A549 (cell line): ENCODE measurements around the gene ATP11A. TPM values are rescaled to one million over a fixed set of nuclear protein-coding genes. Genes with fewer than 3 reads are reported as not detected.

Experiments
- ATAC-seq, 2 experiments: fragments of 200-7000 bp in 1 of 2; fragments of >200 bp in 1 of 2; cut with Nextera tagmentation in 1 of 2; cut with Tn5 transposase in 1 of 2; 3 replicates each; pipeline versions ENCODE4 v1.8.0 to v1.9.1; 2018 to 2020; ENCODE audit warnings: mild to moderate bottlenecking in 1 of 2, moderate library complexity in 1 of 2
- CTCF ChIA-PET: fragments of 300-600 bp; sonication (Branson Sonifier 250); formaldehyde crosslinking; extraction: SDS; loops from one replicate; lab custom pipeline; 2021; ENCODE audit warnings: antibody characterized with exemption, inconsistent platforms; lab: Yijun Ruan, JAX
- POLR2A ChIA-PET: fragments of 350-600 bp; formaldehyde crosslinking; extraction: SDS; loops from one replicate; lab custom pipeline; 2021; ENCODE audit warnings: antibody characterized with exemption, inconsistent platforms; lab: Yijun Ruan, JAX
- DNase-seq, 2 experiments: peaks; one replicate each; pipeline versions ENCODE4 v3.0.0 to v3.0.0-alpha.2; 2011 to 2016; ENCODE audit warnings: low read depth in 1 of 2, low spot score in 1 of 2
- FAIRE-seq: peaks from 2 replicates; lab custom pipeline; 2011; peaks lifted over from hg19 to GRCh38; lab: Jason Lieb, UNC
- H3K27ac ChIP-seq, 2 experiments: fragments of >200 bp; sonication (Bioruptor Twin); formaldehyde crosslinking; 3 replicates each; pipeline ENCODE4 v1.5.1; 2016 to 2017
- H3K4me1 ChIP-seq: fragments of >200 bp; sonication (Bioruptor Twin); formaldehyde crosslinking; 3 replicates; pipeline ENCODE4 v1.6.1; 2016
- H3K4me2 ChIP-seq: fragments of >200 bp; sonication (Bioruptor Twin); formaldehyde crosslinking; 3 replicates; pipeline ENCODE4 v1.6.1; 2016
- H3K4me3 ChIP-seq: fragments of >200 bp; sonication (Bioruptor Twin); formaldehyde crosslinking; 3 replicates; pipeline ENCODE4 v1.5.1; 2016
- H3K9me3 ChIP-seq: fragments of >200 bp; sonication (Bioruptor Twin); formaldehyde crosslinking; 3 replicates; pipeline ENCODE4 v1.6.1; 2016
- CBX2 ChIP-seq: fragments of 200-600 bp; sonication (generic); IDR thresholded peaks from 2 replicates; pipeline ENCODE4 v1.6.1; 2016; ENCODE audit warnings: low read depth, mild to moderate bottlenecking, borderline replicate concordance
- CBX8 ChIP-seq: fragments of 200-600 bp; sonication (generic); IDR thresholded peaks from 2 replicates; pipeline ENCODE4 v1.6.1; 2016
- CEBPB ChIP-seq, 2 experiments: fragments of >200 bp in 1 of 2; sonication (Bioruptor Twin) in 1 of 2; formaldehyde crosslinking in 1 of 2; IDR thresholded peaks; 2 replicates each; pipeline ENCODE4 v1.6.1; 2012 to 2016
- CHD4 ChIP-seq: fragments of 200-600 bp; sonication (generic); IDR thresholded peaks from 2 replicates; pipeline ENCODE4 v1.6.1; 2016; ENCODE audit warnings: antibody characterized with exemption, mild to moderate bottlenecking, borderline replicate concordance
- EHF ChIP-seq: fragments of 250-450 bp; sonication (Bioruptor Pico); IDR thresholded peaks from 2 replicates; pipeline ENCODE4 v1.5.0; 2020; ENCODE audit warnings: mild to moderate bottlenecking
- EHMT2 ChIP-seq: fragments of 200-600 bp; sonication (generic); IDR thresholded peaks from 2 replicates; pipeline ENCODE4 v1.6.1; 2016; ENCODE audit warnings: antibody characterized with exemption, low read depth, mild to moderate bottlenecking, moderate library complexity
- ESRRA ChIP-seq: fragments of 150-350 bp; IDR thresholded peaks from 2 replicates; pipeline ENCODE4 v1.6.1; 2014; ENCODE audit warnings: mild to moderate bottlenecking, low read length, borderline replicate concordance
- FOSB ChIP-seq: fragments of 250-450 bp; sonication (Bioruptor Pico); IDR thresholded peaks from 2 replicates; pipeline ENCODE4 v1.5.0; 2020; ENCODE audit warnings: mild to moderate bottlenecking, moderate library complexity
- FOSL2 ChIP-seq, 2 experiments: fragments of 450-650 bp in 1 of 2; fragments of >200 bp in 1 of 2; sonication (Bioruptor Twin) in 1 of 2; formaldehyde crosslinking; IDR thresholded peaks; 2 replicates each; pipeline versions ENCODE4 v1.5.0 to v1.6.1; 2016 to 2020; ENCODE audit warnings: mild to moderate bottlenecking in 1 of 2, moderate library complexity in 1 of 2
- GATA3 ChIP-seq: IDR thresholded peaks from 2 replicates; pipeline ENCODE4 v1.6.1; 2012; ENCODE audit warnings: borderline replicate concordance
- HDAC2 ChIP-seq: fragments of 200-600 bp; sonication (generic); IDR thresholded peaks from 2 replicates; pipeline ENCODE4 v1.6.1; 2016
- HOXB5 ChIP-seq: fragments of 250-450 bp; sonication (Bioruptor Pico); IDR thresholded peaks from 2 replicates; pipeline ENCODE4 v1.5.0; 2020; ENCODE audit warnings: mild to moderate bottlenecking, moderate library complexity
- KDM5A ChIP-seq: fragments of 200-600 bp; sonication (generic); IDR thresholded peaks from 2 replicates; pipeline ENCODE4 v1.6.1; 2016; ENCODE audit warnings: antibody characterized with exemption, mild to moderate bottlenecking
- MAZ ChIP-seq: fragments of 150-350 bp; IDR thresholded peaks from 2 replicates; pipeline ENCODE4 v1.6.1; 2014; ENCODE audit warnings: antibody characterized with exemption, low read depth, low read length, borderline replicate concordance
- MYC ChIP-seq: IDR thresholded peaks from 2 replicates; pipeline ENCODE4 v1.6.1; 2012; ENCODE audit warnings: mild to moderate bottlenecking, inconsistent platforms, low read length, improper control_type of control experiment, borderline replicate concordance
- NPAS2 ChIP-seq: fragments of 250-450 bp; sonication (Bioruptor Pico); IDR thresholded peaks from 2 replicates; pipeline ENCODE4 v1.8.0; 2022; ENCODE audit warnings: mild to moderate bottlenecking, moderate library complexity, borderline replicate concordance
- RAD21 ChIP-seq, 2 experiments: fragments of >200 bp in 1 of 2; sonication (Bioruptor Twin) in 1 of 2; formaldehyde crosslinking in 1 of 2; IDR thresholded peaks in 1 of 2; conservative IDR thresholded peaks in 1 of 2; 2 replicates in 1 of 2; 3 replicates in 1 of 2; pipeline ENCODE4 v1.6.1; 2012 to 2018; ENCODE audit warnings: inconsistent platforms in 1 of 2
- RARB ChIP-seq: fragments of 250-450 bp; sonication (Bioruptor Pico); IDR thresholded peaks from 2 replicates; pipeline ENCODE4 v1.8.0; 2021; ENCODE audit warnings: mild to moderate bottlenecking, moderate library complexity
- SMC3 ChIP-seq: fragments of >200 bp; sonication (Bioruptor Twin); formaldehyde crosslinking; IDR thresholded peaks from 3 replicates; pipeline ENCODE4 v1.6.1; 2018; ENCODE audit warnings: inconsistent platforms
- SREBF2 ChIP-seq: fragments of 450-650 bp; IDR thresholded peaks from 2 replicates; pipeline ENCODE4 v1.6.1; 2014; ENCODE audit warnings: mild to moderate bottlenecking, moderate library complexity
- TFCP2L1 ChIP-seq: fragments of 250-450 bp; sonication (Bioruptor Pico); IDR thresholded peaks from 2 replicates; pipeline ENCODE4 v1.5.0; 2021; ENCODE audit warnings: mild to moderate bottlenecking
- TP53 ChIP-seq: fragments of 250-450 bp; sonication (Bioruptor Pico); IDR thresholded peaks from 2 replicates; pipeline ENCODE4 v1.5.0; 2021; ENCODE audit warnings: mild to moderate bottlenecking, moderate library complexity
- ZC3H11A ChIP-seq: fragments of 450-650 bp; IDR thresholded peaks from 2 replicates; pipeline ENCODE4 v1.6.1; 2014; ENCODE audit warnings: antibody characterized with exemption, mild to moderate bottlenecking
- ZFP36 ChIP-seq: fragments of 450-650 bp; IDR thresholded peaks from 2 replicates; pipeline ENCODE4 v1.6.1; 2014; ENCODE audit warnings: borderline replicate concordance; ENCODE audit not compliant: partially characterized antibody
- ZSCAN20 ChIP-seq: fragments of 250-450 bp; sonication (Bioruptor Pico); IDR thresholded peaks from 2 replicates; pipeline ENCODE4 v1.8.0; 2022; ENCODE audit warnings: mild to moderate bottlenecking, moderate library complexity
- WGBS: methylation state at CpG from one replicate; pipeline ENCODE4 v1.1.6; 2017; ENCODE audit errors: missing lambda C conversion rate; 5-methylcytosine and 5-hydroxymethylcytosine counted together
- polyA plus RNA-seq, 4 experiments: library from polyadenylated mRNA; depleted of rRNA in 3 of 4; stranded (reverse); fragments of >200 nt; fragmentation: RNase III in 1 of 4; extraction: RNeasy Plus Mini Kit Qiagen cat#74134 plus additional on column Dnase treatment in 1 of 4; gene quantifications; 2 replicates in 3 of 4; 3 replicates in 1 of 4; pipeline ENCODE4 v1.2.3, GENCODE V29; 2011 to 2017
- TF ChIP-seq, protein P1 (sequence below): fragments of 200-600 bp; sonication (generic); IDR thresholded peaks from 2 replicates; pipeline ENCODE4 v1.6.1; 2016; ENCODE audit warnings: antibody characterized with exemption, mild to moderate bottlenecking, moderate library complexity
- TF ChIP-seq, protein P2 (sequence below): IDR thresholded peaks from 2 replicates; pipeline ENCODE4 v1.6.1; 2012

Gene ATP11A
- polyA plus RNA-seq, 2 of the 4 experiments (the other 2 are of a cell fraction), result 4.1 to 8.0 TPM

DNA sequence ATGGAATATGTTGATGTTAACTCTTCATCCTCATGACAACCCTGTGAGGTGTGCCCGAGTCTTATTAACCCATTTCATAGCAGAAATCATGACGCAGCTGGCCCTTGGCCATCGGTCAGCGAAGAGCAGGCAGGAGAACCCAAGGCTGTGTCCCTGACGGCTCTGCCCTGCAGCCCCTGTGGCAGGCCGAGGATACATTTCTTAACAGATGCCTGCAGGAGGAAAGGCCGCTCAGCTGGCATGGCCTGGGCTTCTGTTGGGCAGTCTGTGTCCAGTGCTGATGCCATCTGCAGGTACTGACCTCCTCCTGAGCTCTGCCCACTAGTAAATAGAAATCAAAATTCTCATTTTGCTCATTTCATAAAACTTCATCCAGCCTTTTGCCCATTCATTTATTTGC is 243.8 kb downstream of the ATP11A start:
- Histone ChIP-seq H3K27ac (no peak overlapping the region), H3K4me1 (no peaks in the 10 kb centered on the region), H3K4me2 (no peak overlapping the region), H3K4me3 (no peak overlapping the region), H3K9me3 (no peaks in the 10 kb centered on the region)
- TF ChIP-seq CEBPB (IDR thresholded peaks at IDR 0.05) (no peak), TP53 (no peak), KDM5A (no peak), CBX2 (no peak), GATA3 (no peak), NPAS2 (no peak), MYC (no peak), HDAC2 (no peak), EHF (no peak), EHMT2 (no peak), HOXB5 (CRISPR knock-in tag) (no peak), RAD21 (conservative IDR thresholded peaks at IDR 0.05 in 1 of 2, IDR thresholded peaks at IDR 0.05 in 1 of 2) (no peak)
- TF ChIP-seq, protein P1, sequence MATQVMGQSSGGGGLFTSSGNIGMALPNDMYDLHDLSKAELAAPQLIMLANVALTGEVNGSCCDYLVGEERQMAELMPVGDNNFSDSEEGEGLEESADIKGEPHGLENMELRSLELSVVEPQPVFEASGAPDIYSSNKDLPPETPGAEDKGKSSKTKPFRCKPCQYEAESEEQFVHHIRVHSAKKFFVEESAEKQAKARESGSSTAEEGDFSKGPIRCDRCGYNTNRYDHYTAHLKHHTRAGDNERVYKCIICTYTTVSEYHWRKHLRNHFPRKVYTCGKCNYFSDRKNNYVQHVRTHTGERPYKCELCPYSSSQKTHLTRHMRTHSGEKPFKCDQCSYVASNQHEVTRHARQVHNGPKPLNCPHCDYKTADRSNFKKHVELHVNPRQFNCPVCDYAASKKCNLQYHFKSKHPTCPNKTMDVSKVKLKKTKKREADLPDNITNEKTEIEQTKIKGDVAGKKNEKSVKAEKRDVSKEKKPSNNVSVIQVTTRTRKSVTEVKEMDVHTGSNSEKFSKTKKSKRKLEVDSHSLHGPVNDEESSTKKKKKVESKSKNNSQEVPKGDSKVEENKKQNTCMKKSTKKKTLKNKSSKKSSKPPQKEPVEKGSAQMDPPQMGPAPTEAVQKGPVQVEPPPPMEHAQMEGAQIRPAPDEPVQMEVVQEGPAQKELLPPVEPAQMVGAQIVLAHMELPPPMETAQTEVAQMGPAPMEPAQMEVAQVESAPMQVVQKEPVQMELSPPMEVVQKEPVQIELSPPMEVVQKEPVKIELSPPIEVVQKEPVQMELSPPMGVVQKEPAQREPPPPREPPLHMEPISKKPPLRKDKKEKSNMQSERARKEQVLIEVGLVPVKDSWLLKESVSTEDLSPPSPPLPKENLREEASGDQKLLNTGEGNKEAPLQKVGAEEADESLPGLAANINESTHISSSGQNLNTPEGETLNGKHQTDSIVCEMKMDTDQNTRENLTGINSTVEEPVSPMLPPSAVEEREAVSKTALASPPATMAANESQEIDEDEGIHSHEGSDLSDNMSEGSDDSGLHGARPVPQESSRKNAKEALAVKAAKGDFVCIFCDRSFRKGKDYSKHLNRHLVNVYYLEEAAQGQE, result no peak
- TF ChIP-seq, protein P2, sequence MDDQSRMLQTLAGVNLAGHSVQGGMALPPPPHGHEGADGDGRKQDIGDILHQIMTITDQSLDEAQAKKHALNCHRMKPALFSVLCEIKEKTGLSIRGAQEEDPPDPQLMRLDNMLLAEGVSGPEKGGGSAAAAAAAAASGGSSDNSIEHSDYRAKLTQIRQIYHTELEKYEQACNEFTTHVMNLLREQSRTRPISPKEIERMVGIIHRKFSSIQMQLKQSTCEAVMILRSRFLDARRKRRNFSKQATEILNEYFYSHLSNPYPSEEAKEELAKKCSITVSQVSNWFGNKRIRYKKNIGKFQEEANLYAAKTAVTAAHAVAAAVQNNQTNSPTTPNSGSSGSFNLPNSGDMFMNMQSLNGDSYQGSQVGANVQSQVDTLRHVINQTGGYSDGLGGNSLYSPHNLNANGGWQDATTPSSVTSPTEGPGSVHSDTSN, result no peak
- no peak for FAIRE-seq
- no peak for ATAC-seq
- WGBS, result 80% methylated on average over 7 of the region's 7 CpGs
- ChIA-PET CTCF (no interaction called here), POLR2A (interaction anchor here (1.0 kb wide), 1 partner anchor 276 kb away, joined by 3 read pairs; no protein-coding TSS in a partner anchor)
- no peak for DNase-seq

DNA sequence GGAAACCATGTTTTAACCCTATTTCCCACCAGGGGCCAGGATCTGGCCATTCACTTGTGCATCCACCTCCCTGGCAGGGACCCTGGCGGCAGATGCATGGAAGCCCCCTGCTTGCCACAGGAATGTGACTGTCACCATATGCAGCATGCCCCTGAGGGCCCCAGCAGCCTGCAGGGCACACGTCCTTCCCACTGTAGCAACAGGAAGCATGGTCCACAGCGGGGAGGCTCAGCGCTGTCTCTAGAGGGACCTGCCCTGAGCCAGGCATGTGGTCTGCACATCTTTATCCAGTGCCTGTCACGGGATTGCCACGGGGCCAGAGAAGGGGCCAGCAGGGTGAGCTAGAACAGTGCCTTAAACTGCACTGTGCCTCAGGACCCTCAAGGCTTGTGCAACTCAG is 244.2 kb downstream of the ATP11A start:
- no peak overlapping the region for H3K27ac ChIP-seq
- ChIA-PET POLR2A (interaction anchor here (1.0 kb wide), 1 partner anchor 276 kb away, joined by 3 read pairs; no protein-coding TSS in a partner anchor), CTCF (no interaction called here)
- no peaks in the 10 kb centered on the region for H3K9me3 ChIP-seq
- no peak overlapping the region for H3K4me2 ChIP-seq
- ATAC-seq (no peak), DNase-seq (no peak), FAIRE-seq (no peak)
- 58% methylated on average over 3 of the region's 6 CpGs for WGBS
- TF ChIP-seq CBX8, result no peak
- no peak for TF ChIP-seq ZC3H11A
- TF ChIP-seq SMC3, result no peak
- TF ChIP-seq MAZ, result no peak
- TF ChIP-seq ZFP36, result no peak
- TF ChIP-seq FOSB (CRISPR knock-in tag), result no peak
- TF ChIP-seq ESRRA, result no peak
- no peak for TF ChIP-seq ZSCAN20 (CRISPR knock-in tag)
- TF ChIP-seq SREBF2, result no peak
- TF ChIP-seq TFCP2L1 (CRISPR knock-in tag), result no peak
- TF ChIP-seq CHD4, result no peak
- TF ChIP-seq RARB (CRISPR knock-in tag), result no peak
- no peak for TF ChIP-seq FOSL2 (IDR thresholded peaks at IDR 0.05)
- no peak for TF ChIP-seq FOSL2 (CRISPR knock-in tag; IDR thresholded peaks at IDR 0.05)
- no peak overlapping the region for H3K4me3 ChIP-seq
- H3K4me1 ChIP-seq, result no peaks in the 10 kb centered on the region

Other genes with a start within 250 kb of the ATP11A start
- 21.3 and 25.7 TPM in 2 replicates for gene TUBGCP3, start 101.9 kb upstream of the ATP11A start, polyA plus RNA-seq (2011; rRNA removed)
- 15.9 to 16.6 TPM (median 16.1 TPM) in 3 replicates for gene TUBGCP3, start 101.9 kb upstream of the ATP11A start, polyA plus RNA-seq (2017; fragmentation: RNase III; extraction: RNeasy Plus Mini Kit Qiagen cat#74134 plus additional on column Dnase treatment)